DMS153 (cell line): ENCODE measurements around the gene TMEM132D.

ENCODE experiments used
- DNase-seq: peaks from one replicate; lab custom pipeline; 2025; lab: John Stamatoyannopoulos, UW

TMEM132D gene

DNA sequence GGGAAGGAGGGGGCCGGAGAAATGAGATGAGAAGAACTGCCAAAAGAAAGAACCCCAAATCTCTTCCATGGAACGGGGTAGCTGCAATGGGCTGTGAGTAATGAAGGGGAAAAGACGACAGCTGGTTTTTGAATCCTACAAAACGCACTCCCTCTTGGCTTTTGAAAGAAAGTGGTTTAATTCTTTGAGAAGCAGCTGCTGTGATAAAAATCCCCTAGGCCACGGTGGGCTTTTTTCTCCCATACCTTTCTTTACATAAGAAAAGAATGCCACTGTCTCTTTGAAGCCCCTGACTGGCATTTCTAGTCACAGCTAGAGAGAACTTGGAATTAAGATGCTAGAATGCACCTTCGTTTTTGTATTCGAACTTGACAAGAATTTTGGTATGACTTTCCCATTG, 564.5 kb downstream of the TMEM132D start:
- DNase-seq: no peak

DNA sequence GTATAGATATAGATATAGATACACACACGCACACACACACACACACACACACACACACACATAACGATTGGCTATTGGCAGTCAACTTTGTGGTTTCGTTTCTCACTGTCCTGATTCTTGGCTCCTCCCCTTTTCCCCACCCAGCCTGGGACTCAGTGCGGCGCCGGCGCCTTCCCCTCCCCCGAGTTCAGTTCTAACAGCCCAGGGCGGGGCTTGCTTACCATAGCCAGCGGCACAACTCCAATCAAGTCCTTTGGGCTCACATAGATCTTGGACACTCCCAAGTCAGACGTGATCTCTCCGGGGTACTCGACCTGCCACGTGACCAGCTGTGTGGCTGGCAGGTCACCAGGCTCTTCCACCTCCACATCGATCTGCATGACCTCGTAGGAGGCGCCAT, 566.4 kb downstream of the TMEM132D start:
- DNase-seq: no peak

DNA sequence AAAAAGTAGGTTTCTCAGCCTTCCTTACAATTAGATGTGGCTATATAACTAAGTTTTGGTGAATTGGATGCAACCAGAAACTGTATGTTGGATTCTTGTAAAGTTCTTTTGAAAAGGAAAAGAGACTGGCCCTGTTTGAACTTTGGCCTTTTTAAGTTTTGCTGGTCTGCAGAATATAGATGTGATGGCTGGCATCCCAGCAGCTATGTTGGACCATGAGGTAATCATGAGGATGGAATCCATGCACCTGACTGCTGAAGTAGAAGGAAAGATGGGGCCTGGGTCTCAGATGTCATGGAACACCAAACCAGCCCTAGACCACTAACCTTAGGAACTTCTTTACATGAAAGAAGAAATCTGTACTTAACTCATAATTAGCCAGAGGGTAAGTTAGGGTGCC, 568.1 kb downstream of the TMEM132D start:
- no peak for DNase-seq

DNA sequence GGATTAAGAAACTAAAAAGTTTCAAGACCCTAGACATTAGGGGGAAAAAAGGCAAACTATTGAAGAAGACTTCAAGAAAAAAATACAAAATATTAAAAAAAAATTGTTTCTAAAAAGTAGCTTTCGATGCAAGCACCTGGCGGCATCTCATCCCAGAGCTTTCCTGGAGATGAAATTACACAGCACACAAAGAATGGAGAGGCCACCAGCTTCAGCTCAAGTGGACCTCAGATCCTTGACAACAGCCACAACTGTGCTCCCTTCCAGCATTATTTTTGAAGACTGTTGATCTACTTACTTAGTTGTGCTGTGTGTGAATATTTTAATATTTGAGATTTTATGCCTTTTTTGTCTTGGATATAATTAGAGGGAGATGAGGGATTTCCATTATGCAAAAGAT, 571.5 kb downstream of the TMEM132D start:
- no peak for DNase-seq

DNA sequence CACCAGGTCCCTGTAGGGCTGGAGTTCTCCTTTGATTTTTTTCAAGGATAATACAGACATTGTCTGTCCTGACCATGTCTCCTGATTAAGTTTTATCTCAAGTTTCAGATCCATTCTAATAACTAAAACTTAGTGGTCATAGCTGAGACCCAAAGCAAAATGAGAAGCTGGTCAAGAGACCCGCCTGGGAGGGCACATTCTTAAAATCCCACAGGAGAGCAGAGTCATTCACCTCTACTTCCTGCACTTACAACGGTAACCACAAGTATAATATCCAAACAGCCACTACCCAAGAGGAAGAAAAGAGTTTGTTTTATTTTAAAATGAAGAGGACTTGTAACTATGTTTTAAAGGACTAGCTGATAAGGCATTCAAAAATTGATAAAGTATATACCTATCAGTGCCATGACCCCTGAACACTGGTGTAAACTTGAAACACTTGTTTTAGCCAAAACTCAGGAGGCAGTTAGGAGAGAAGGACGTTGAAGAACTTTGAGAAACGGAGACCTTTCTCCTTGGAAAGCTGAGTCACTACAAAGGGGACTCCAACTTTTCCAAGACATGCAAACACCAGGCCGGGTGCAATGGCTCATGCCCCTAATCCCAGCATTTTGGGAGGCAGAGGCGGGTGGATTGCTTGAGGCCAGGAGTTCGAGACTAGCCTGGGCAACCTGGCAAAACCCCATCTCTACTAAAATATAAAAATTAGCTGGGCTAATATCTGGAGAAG, 572.3 kb downstream of the TMEM132D start:
- no peak for DNase-seq

DNA sequence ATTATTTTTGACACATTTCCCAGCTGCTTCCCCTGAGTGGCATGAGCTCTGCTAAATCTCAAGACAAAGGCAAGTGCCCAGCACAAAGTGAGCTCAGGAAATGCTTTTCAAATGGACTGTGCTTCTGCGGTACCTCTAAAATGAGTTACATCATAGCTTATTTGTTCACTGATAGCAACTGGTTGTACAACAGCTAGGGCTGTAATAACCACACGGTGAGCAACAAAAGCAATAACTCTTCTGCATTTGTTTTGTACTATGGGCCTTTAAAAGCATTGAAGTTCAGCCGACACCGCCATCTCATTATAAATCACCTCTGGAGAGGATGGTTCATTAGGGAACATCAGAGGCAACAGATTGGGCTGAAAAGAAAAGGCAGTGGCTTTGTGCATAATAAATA, 575.6 kb downstream of the TMEM132D start:
- peak; percentile 56 for DNase-seq

DNA sequence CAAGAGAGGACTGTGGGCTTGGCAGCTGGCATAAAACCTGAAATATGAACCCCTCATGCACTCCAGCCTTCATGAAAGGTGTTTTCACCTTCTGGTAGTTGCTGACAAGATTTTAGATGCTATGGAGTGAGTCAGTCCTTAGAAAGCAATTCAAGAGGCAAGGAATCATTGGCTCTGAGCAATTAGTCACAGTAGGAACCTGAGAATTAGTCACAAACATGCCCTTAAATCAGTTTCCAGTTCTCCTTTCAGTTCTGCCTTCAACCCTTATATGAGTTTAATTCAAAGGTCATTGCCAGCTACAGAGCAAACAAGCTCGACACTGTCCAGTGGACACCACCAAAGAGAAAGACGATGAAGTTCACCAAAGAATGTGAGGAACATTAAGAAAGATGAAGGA, 578.3 kb downstream of the TMEM132D start:
- DNase-seq: no peak

DNA sequence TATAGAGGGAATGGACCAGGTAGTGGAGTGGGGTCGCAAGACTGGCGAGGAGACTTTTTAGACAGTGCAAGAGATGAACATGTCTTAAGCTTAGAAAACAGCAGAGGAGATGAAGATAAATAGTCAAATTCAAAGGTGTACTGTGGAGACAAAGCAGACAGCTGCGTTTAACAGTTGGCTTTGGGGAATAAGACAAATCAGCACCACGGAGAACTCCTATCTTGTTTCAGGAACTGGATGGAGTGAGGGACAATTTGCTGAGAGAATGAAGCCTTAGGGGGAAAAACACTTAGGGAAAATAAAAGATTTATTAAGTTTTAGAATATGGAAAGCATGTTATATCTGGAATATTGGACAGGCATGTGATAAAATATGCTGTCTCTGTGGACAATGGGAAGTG, 591.8 kb downstream of the TMEM132D start:
- DNase-seq: no peak

DNA sequence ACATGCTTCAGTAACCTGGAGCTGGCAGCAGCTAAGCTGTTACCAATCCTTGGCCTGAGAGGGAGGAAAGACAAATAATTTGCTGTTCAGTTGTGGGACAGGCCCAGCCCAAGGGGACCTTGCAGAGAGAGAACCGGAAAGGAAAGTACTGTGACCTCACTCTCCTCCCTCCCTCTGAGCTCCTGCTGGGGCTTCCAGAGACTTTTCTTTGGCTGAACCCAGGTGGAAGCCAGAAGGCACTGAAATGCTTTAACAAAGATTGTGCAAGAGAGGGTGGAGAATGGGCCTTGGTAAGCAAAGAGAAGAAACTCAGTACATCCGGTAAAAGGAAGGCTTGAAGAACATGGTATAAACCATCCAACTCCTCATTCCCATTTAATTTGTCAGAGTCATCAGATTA, 593.5 kb downstream of the TMEM132D start:
- DNase-seq: no peak

DNA sequence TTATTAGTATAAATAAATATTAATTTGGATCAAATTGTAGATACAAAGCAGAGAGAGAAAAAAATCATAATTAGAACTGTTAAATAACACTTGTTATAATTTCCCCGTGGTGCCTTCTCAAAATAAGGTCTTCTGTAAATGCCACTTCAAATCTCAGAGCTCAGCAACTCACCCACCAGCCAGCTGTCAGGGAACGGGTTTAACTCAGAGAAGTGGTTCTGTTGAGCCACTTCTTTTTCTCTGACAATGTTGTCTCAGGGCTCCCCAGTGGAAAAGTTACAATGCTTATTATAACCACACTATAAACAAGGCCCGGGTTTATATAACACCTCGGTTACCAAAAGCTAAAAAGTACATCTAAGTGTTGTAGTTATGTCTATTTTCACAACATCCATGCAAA, 598.0 kb downstream of the TMEM132D start:
- DNase-seq: no peak

DNA sequence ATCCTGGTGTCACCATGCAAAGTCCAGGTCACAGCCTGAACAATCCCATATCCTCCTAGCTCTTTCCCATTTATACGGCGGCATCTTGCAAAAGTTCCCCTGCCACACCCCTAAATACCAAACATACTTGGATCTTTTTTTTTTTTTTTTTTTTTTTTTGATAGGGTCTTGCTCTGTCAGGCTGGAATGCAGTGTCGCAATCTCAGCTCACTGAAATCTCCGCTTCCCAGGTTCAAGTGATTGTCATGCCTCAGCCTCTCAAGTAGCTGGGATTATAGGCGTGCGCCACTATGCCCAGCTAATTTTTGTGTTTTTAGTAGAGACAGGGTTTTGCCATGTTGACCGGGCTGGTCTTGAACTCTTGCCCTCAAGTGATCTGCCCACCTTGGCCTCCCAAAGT, 599.3 kb downstream of the TMEM132D start:
- no peak for DNase-seq

DNA sequence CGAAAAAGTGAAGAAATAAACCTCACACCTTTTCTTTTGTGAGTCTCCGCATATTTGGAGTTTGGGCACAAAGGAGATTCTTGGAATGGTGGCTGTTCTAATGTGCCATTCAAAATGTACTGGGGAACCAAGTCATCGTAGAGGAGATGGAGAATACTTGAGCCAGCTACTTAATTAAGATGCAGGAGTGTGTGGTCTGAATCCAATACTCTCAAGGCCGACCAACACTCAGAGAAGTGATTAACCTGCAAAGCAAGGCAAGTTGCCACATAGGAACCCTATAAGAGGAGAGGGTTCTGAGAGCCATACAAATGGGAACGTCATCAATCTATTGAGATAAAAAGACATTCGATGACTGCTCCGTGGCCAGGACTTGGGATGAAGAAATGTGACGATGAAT, 603.8 kb downstream of the TMEM132D start:
- no peak for DNase-seq

DNA sequence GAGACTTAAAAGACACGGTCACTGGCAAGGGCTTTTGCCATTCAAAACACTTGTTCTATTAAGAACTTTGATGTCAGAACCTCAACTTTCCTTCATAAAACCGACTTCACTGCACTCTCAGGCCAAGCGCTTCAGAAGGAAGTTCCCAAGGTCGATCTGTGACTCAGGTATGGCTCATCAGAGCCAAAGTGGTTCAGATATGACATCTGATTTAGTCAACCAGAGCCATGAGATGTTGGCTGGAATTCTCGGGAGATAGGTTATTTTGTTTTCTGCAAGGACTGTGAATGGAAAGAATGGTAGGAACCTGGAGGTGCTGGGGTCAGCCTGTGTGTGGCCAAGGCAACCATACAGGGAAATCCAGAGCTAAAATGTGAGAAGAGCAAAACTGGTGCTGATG, 604.9 kb downstream of the TMEM132D start:
- DNase-seq: no peak

DNA sequence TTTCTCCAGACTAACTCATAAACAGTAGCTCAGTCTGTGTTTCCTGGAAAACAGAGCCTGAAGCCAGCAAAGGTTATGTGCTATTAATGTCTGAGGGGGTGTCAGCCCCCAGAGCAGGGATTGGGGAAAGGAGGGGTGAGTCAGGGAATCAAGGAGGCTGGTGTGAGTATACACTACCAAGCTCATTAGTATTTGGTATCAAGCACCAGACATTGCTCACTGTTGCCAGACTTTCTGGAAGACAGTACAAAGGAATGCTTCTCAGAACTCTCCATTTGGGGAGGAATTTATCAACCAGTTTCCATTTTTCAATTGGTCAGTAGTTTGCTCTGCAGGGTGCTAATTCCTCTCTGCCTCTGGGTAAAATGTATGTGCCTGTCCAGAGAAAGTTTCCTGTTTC, 607.2 kb downstream of the TMEM132D start:
- no peak for DNase-seq

DNA sequence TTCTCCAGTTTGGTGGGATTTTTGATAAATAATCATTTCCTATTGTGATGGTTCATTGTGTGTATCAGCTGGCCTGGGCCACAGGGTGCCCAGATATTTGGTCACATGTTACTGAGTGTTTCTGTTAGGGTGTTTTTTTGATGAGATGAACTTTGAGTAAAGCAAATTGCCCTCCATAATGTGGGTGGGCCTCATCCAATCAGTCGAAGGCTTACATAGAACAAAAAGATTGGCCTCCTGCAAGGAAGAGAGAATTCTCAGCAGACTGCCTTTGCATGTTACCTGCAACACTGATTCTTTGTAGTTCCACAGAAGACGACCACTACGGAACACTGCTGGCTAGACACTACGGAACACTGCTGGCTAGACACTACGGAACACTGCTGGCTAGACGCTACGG, 609.0 kb downstream of the TMEM132D start:
- DNase-seq: no peak

DNA sequence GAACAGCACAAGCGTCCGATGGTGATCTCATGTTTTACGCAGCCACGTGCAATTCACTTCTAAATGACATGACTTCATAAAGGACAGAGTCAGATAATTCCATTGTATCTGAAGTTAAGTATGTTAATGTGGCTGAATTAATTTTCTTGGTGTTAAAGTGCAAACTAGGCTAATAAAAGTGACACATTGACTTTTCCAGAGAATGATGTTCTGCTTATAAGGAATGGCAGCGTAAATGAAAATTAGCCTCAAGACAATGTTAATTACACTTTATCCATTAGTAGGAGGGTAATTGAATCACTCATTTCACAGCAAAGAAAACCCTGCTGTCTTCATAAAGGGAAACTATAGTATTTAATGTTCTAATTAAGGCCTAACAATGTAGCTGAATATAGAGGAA, 624.1 kb downstream of the TMEM132D start:
- DNase-seq: no peak

DNA sequence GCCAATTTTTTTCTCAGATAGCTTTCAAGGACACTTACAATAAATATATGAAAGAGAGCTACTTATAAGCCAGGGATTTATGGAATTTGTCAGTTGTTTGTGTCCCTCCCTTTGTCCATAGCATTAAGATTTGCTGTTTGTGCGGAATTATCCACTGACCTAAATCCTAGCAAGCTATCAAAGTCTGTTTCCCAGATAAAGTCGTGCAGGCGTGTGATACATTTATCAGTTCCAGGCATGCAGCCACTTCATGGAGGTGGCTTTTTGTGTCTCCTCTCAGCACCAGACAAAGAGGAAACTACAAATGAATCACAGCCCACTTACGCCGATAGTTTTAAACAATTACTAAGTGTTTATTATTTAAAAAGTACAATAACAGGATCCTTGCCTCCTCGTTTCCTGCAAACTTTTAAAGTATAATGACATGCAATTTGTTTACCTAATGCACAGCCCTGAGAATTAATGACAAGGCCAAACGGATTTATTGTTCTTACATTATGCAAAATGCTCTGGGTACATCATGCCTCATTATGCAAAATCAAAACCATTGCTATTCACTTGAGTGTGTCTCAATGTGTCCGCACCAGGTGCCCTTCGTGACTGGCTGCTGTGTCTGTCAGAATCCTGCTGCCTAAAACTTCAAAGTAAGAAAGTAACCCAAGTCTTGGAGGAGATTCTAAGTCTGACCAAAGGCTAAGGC, 627.3 kb downstream of the TMEM132D start:
- DNase-seq: no peak

DNA sequence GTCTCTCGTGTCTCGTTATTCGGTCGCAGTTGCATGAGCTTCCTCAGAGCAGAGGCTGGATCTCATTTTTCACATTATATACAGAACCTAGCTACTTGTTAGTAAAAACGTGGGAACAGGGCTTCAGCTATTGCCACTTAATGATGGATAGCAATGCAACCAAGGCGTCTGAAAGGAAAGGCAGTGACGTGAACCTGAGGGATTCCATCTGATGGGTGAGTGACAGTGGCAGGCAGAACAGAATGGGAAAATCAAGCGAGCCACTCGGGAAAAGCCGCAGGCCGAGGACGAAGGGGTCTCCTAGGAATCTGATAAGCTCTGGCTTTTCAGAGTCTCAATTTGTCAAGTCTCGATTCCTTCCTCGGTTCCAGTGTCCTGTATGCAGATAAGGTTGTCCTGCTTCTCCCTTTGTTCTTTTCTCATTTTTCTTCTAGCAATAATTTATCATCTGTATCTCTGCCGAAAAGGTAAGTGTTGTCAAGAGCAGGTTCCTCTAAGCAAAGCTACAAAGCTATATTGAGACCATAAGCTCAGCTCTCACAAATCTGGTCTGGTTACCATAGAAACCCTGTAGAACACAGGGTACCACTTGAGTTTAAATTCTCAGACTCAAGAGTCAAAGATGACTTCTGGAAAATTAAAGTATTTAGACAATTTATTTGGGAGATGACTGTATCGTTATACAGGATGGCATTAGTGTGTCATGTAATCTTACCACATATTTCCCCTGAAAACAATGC, 633.9 kb downstream of the TMEM132D start:
- no peak for DNase-seq

DNA sequence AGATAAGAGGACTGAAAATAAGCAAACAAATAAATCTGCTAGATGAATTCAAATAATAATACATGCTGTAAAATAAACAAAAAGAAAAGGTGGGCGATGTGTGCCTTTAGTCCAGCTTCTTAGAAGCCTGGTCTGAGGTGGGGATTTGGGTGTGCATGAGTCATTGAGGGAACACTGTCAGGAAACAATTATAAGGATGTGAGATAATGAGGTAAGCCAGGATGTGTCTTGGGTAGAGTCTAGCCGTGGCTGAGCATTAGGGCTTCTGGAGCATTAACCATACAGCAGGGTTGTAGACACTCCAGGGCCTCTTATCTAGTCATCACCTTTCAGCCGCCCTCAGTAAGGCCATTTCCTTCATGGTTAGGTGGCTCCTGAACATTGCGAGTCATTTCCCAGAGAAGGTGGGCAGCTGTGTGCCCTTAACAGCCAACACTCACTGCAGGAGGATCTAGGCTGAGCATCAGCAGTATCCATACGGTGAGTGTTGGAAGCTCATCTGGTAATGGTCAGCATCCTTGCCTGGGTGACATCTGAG, 645.0 kb downstream of the TMEM132D start:
- DNase-seq: no peak

DNA sequence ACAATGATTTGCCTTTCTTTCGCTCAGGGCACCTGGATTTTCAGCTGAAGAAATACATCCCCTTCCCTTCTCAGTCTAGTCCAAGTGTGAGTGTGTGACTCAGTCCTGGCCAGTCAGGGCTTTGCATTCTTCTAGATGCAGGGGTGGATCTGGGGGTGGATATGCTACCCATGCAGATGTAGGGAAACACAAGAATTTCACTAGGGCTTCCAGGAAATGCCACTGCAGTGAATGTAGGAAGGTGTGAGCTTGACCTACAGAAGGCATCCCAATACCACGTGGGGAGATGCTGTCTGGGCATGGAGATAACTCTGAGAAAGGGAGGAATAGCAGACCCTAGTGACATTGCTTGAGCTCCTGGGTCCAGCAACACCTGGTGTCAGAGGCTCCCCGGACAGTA, 646.3 kb downstream of the TMEM132D start:
- no peak for DNase-seq

DNA sequence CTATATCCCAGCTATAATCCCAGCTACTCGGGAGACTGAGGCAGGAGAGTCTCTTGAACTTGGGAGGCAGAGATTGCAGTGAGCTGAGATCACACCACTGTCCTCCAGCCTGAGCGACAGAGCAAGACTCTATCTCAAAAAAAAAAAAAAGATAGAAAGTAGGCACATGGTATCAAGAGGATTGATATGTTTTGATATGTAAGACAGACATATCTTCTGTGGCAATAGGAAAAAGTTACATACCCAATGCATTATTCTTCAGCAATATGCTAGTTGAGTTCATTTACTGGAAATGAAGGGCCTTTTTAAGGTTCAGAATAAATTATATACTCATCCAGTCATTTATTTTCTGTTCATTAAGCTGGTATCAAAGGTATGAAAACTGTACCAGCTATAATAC, 657.2 kb downstream of the TMEM132D start:
- no peak for DNase-seq

DNA sequence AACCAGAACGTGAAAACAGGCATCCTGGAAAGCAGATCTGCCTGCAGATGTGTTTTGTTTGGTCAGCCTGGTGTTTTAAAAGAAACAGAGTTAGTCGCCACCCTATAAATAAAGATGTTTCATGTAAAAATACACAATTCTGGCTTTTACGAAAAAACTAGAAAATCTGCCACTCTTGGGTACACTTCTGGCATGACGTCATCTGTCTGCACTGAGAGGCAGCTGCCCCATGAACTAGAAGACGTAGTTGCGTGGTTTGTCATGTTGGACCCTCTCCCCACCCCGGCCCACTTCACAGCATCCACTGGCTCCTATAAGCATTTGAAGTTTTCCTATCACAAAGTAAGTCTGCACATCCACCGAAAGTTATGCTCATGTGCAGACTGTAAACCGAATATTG, 658.1 kb downstream of the TMEM132D start:
- no peak for DNase-seq

DNA sequence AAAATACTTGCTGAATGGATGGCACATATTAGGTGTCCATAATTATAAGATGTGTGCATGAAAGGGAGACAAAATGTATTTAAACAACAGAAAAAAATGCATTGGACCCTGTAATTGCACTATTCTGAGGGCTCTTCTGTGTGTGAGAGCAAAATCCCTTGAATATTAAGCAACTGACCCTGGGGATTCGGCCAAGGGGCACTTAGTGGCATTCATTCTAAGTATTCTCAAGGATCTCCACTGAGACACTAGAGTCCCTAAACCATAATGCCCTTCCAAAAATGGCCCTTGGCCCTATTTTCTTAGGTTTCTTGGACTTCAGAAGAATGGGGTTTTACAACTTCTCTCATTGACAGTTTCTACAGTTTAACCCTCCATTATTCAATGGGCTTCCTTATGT, 662.0 kb downstream of the TMEM132D start:
- no peak for DNase-seq
